HEK293T (cell line): ENCODE data around the gene AURKB.

Experiments used
- CTCF ChIA-PET: fragments of 350-600 bp; formaldehyde crosslinking; extraction: SDS; loops from one replicate; lab custom pipeline; 2021; ENCODE audit warnings: antibody characterized with exemption, inconsistent platforms; lab: Yijun Ruan, JAX
- POLR2A ChIA-PET: fragments of 350-600 bp; formaldehyde crosslinking; extraction: SDS; loops from one replicate; lab custom pipeline; 2020; ENCODE audit warnings: antibody characterized with exemption, inconsistent platforms; lab: Yijun Ruan, JAX
- DNase-seq: peaks from one replicate; pipeline ENCODE4 v3.0.0; 2012; ENCODE audit warnings: mixed read lengths; ENCODE audit errors: extremely low spot score
- CTBP1 ChIP-seq: fragments of 450-650 bp; IDR thresholded peaks from 2 replicates; pipeline ENCODE4 v1.6.1; 2016; ENCODE audit warnings: borderline replicate concordance
- TARDBP ChIP-seq: fragments of 450-650 bp; IDR thresholded peaks from 2 replicates; pipeline ENCODE4 v1.6.1; 2016

Gene AURKB

DNA sequence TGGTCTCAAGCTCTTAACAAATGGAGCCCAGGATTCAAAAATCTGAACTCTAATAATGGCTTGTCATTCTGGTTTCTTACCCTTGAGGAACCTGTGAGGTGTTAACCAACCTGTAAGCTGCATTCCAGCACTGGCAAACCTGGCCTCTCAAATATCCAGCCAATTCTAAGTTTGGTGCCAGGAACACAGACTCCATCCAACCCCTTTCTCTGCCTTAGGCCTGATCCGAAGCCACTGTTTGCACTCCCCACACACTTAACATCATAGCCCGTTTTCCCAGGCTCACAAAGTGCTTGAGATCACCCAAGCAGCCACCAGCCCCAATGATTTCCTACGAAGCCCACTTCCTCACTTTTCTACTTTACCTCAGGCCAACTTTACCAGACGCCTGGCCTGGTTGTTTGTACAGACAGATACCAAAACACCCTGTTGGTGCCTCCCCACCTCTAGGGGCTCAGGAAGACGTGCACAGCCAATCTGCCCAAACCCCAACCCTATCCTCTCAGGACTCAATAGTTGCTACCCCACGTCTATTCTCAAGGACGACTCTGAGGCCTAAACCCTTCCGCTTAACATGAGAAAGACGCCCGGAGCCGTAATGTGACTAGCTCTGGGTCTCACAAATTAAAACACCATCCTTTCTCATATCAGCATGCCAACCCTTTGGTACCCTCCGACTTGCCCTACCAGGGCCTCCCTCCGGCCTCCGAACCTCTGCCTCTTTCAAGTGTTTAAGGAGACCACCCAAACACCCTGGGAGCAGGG lies 55.0 kb downstream of the AURKB start:
- CTCF ChIA-PET: no interaction called here
- no peak for TF ChIP-seq CTBP1
- TF ChIP-seq TARDBP: no peak
- POLR2A ChIA-PET: interaction anchor here (1.6 to 6.1 kb wide), 6 partner anchors 16 to 55 kb away, joined by 3 to 53 read pairs (median 12); partner anchors contain the start of genes AURKB, HES7 and TMEM107
- no peak for DNase-seq
